RCC 7860 (cell line): ENCODE results near the gene GARNL3.

ENCODE experiments used
- DNase-seq: peaks from one replicate; pipeline ENCODE4 v3.0.0-alpha.2; 2015; ENCODE audit warnings: low spot score
- FAIRE-seq: peaks from 2 replicates; lab custom pipeline; 2012; peaks lifted over from hg19 to GRCh38; lab: Jason Lieb, UNC

The GARNL3 gene

GRCh38 chr9:127370672-127371648 lies 106.4 kb downstream of the GARNL3 start:
- DNase-seq (no peak), FAIRE-seq (no peak)

- no peak for FAIRE-seq
- DNase-seq, result no peak
These were observed 115.9 kb downstream of the GARNL3 start for GRCh38 chr9:127380479-127380878.

- DNase-seq, result no peak
- FAIRE-seq, result no peak
These were observed 118.0 kb downstream of the GARNL3 start for GRCh38 chr9:127382541-127382940.

GRCh38 chr9:127384016-127384730 lies 119.6 kb downstream of the GARNL3 start:
- DNase-seq (peak; percentile 71), FAIRE-seq (peak; percentile 62)

GRCh38 chr9:127384901-127385300 lies 120.3 kb downstream of the GARNL3 start:
- DNase-seq, result no peak
- no peak for FAIRE-seq

- FAIRE-seq (no peak), DNase-seq (no peak)
These were observed 121.7 kb downstream of the GARNL3 start for GRCh38 chr9:127386249-127386648.

GRCh38 chr9:127386981-127387380 lies 122.4 kb downstream of the GARNL3 start:
- DNase-seq (no peak), FAIRE-seq (no peak)

GRCh38 chr9:127388037-127388855 lies 123.7 kb downstream of the GARNL3 start:
- FAIRE-seq, result peak; percentile 98

GRCh38 chr9:127388856-127389238 lies 124.3 kb downstream of the GARNL3 start:
- DNase-seq (peak; percentile 31), FAIRE-seq (no peak)

More at GRCh38 chr9:127388037-127388855, 123.7 kb downstream of the GARNL3 start:
- DNase-seq, result peak; percentile 99

GRCh38 chr9:127389381-127390247 lies 125.0 kb downstream of the GARNL3 start:
- DNase-seq (no peak), FAIRE-seq (no peak)

GRCh38 chr9:127390248-127390545 lies 125.6 kb downstream of the GARNL3 start:
- no peak for FAIRE-seq

GRCh38 chr9:127390563-127390962 lies 126.0 kb downstream of the GARNL3 start:
- FAIRE-seq (no peak), DNase-seq (peak; percentile 79)

More at GRCh38 chr9:127390248-127390545, 125.6 kb downstream of the GARNL3 start:
- no peak for DNase-seq

GRCh38 chr9:127392166-127392565 lies 127.6 kb downstream of the GARNL3 start:
- FAIRE-seq (no peak), DNase-seq (no peak)

- FAIRE-seq, result no peak
These were observed 128.4 kb downstream of the GARNL3 start for GRCh38 chr9:127392976-127393375.

GRCh38 chr9:127393645-127394044 lies 129.1 kb downstream of the GARNL3 start:
- FAIRE-seq (no peak), DNase-seq (no peak)

More at GRCh38 chr9:127392976-127393375, 128.4 kb downstream of the GARNL3 start:
- DNase-seq, result no peak

GRCh38 chr9:127395497-127396252 lies 131.1 kb downstream of the GARNL3 start:
- DNase-seq, result no peak
- no peak for FAIRE-seq

GRCh38 chr9:127396253-127396807 lies 131.8 kb downstream of the GARNL3 start:
- FAIRE-seq (no peak), DNase-seq (no peak)

GRCh38 chr9:127396808-127397645 lies 132.5 kb downstream of the GARNL3 start, which contains the start of gene SLC2A8:
Gene SLC2A8 (plus strand): TSS chr9:127397169. CDS start chr9:127397231, 62 bp downstream.
- peak; percentile 98 for FAIRE-seq

More at GRCh38 chr9:127396808-127397645, 132.5 kb downstream of the GARNL3 start, which contains the start of gene SLC2A8:
- peak; percentile 100 for DNase-seq
